ENCODE data around the gene RACGAP1.

- TF ChIP-seq CTCF (IDR thresholded peaks at IDR 0.05) (no peak), EZH2 (IDR thresholded peaks at IDR 0.05; ENCODE audit: borderline replicate concordance, insufficient read depth, low read depth, low read length, poor library complexity, severe bottlenecking) (no peak)
Observed at GRCh38 chr12:50060120-50060468, 34.8 kb upstream of the RACGAP1 start.

Measured in B cell (primary cell).